Fibroblast of mammary gland (primary cell): ENCODE measurements around the gene ANKRD30BL.
"Not testable (repeated sequence)": the region's sequence is repeated elsewhere in the genome, so short reads cannot be mapped to it uniquely, and the experiment has no call there.

Experiments used
- DNase-seq: peaks from one replicate; pipeline ENCODE4 v3.0.0-alpha.2; 2010; ENCODE audit warnings: low read depth
- H3K4me3 ChIP-seq: 2 replicates; pipeline ENCODE4 v1.5.1; 2011; ENCODE audit warnings: low read depth, mild to moderate bottlenecking, low read length, moderate library complexity; ENCODE audit not compliant: control insufficient read depth
- TF ChIP-seq, protein P1 (sequence below): conservative IDR thresholded peaks from 2 replicates; pipeline ENCODE4 v1.5.1; 2011; ENCODE audit warnings: low read depth, low read length, inconsistent platforms; ENCODE audit not compliant: control insufficient read depth, insufficient read depth

ANKRD30BL gene, protein sequence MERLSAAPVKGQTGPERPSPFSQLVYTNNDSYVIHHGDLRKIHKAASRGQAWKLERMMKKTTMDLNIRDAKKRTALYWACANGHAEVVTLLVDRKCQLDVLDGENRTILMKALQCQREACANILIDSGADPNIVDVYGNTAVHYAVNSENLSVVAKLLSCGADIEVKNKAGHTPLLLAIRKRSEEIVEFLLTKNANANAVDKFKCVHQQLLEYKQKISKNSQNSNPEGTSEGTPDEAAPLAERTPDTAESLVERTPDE

GRCh38 chr2:132161161-132162124 is at the start of gene ANKRD30BL:
ANKRD30BL (minus strand) TSS chr2:132161952; CDS start chr2:132161705, 247 bp downstream.
- DNase-seq, result not testable (repeated sequence)

DNA sequence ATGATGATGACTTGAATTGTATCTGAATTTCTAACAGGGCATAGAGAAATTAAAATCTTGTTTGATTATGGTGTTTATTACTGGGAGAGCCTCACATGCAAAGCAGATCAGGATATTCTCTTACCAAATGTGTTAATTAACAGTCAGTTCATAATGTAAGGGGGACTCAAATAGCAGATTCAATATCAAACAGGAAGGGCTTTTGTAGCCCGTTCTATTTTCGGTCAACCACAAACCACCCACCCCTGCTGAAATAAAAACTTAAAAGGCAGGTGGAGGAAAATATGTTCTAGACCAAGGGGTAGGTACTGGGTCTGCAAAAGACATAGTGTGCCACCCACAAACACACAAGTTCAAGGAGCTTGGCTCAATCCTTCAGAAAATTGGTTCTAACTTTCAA is 41.1 kb upstream of the ANKRD30BL start:
- H3K4me3 ChIP-seq, DNase-seq: not testable (repeated sequence)

More at GRCh38 chr2:132161161-132162124, at the start of gene ANKRD30BL:
- H3K4me3 ChIP-seq, result not testable (repeated sequence)

DNA sequence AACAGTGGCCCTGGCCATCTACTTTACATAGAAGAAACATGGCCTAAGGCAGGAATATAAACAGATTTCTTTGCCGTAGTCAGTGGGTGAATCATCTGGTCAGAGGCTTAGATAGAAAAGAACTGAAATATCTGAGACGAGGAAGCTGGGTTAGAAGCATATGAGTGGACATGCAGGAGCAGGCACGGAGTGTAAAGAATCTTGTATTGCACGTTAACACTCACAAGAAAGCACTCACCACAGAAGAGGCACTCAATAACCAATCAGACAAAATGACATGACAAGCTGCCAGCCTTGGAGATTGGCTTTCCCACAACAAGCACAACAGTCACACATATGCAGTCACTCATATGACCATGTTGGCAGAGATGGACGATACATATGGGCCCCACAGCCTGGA is 31.1 kb upstream of the ANKRD30BL start:
- not testable (repeated sequence) for DNase-seq

GRCh38 chr2:132167100-132167499 is 5.3 kb upstream of the ANKRD30BL start:
- not testable (repeated sequence) for H3K4me3 ChIP-seq, DNase-seq

More for the DNA sequence above, 31.1 kb upstream of the ANKRD30BL start:
- not testable (repeated sequence) for H3K4me3 ChIP-seq

- not testable (repeated sequence) for H3K4me3 ChIP-seq, DNase-seq
Observed at GRCh38 chr2:132162125-132162660, 441 bp upstream of the ANKRD30BL start.

GRCh38 chr2:132146774-132147173 is 15.0 kb downstream of the ANKRD30BL start:
- DNase-seq, result peak; percentile 51
- TF ChIP-seq, protein P1, sequence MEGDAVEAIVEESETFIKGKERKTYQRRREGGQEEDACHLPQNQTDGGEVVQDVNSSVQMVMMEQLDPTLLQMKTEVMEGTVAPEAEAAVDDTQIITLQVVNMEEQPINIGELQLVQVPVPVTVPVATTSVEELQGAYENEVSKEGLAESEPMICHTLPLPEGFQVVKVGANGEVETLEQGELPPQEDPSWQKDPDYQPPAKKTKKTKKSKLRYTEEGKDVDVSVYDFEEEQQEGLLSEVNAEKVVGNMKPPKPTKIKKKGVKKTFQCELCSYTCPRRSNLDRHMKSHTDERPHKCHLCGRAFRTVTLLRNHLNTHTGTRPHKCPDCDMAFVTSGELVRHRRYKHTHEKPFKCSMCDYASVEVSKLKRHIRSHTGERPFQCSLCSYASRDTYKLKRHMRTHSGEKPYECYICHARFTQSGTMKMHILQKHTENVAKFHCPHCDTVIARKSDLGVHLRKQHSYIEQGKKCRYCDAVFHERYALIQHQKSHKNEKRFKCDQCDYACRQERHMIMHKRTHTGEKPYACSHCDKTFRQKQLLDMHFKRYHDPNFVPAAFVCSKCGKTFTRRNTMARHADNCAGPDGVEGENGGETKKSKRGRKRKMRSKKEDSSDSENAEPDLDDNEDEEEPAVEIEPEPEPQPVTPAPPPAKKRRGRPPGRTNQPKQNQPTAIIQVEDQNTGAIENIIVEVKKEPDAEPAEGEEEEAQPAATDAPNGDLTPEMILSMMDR, result peak; percentile 53
- H3K4me3 ChIP-seq, result not testable (repeated sequence)
